ENCODE data around the gene TRMT44.

Gene TRMT44

DNA sequence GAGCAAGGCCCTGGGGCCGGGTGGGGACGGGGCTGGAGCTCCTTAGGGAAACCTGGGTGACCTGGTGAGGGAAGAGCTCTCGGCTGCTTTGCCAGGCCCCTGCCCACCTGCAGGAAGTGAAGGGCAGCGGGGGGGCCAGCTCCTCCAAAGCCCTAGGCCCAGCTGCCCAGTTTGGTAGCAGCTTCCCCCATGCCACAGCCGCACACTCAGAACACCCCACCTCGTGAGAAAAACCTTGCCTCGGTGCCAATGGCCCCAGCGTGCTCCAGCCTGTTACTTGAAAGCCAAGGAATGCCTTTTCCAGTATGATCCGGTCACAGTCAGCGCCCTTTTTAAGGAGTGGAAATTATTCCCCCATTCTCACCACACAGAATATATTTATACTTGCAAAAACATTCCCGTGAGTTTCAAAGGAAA is 38.4 kb upstream of the TRMT44 start:
- no peak for ATAC-seq
- TF ChIP-seq, protein P1, sequence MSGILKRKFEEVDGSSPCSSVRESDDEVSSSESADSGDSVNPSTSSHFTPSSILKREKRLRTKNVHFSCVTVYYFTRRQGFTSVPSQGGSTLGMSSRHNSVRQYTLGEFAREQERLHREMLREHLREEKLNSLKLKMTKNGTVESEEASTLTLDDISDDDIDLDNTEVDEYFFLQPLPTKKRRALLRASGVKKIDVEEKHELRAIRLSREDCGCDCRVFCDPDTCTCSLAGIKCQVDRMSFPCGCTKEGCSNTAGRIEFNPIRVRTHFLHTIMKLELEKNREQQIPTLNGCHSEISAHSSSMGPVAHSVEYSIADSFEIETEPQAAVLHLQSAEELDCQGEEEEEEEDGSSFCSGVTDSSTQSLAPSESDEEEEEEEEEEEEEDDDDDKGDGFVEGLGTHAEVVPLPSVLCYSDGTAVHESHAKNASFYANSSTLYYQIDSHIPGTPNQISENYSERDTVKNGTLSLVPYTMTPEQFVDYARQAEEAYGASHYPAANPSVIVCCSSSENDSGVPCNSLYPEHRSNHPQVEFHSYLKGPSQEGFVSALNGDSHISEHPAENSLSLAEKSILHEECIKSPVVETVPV (CRISPR knock-in tag; IDR thresholded peaks at IDR 0.05): no peak
- no peak for TF ChIP-seq BACH2 (CRISPR knock-in tag; IDR thresholded peaks at IDR 0.05; ENCODE audit: borderline replicate concordance)
- no peak for TF ChIP-seq CREB5 (CRISPR knock-in tag; IDR thresholded peaks at IDR 0.05; ENCODE audit: low read depth)
- TF ChIP-seq ZNF70 (CRISPR knock-in tag; IDR thresholded peaks at IDR 0.05): no peak
- TF ChIP-seq TOX (CRISPR knock-in tag; IDR thresholded peaks at IDR 0.05; ENCODE audit: borderline replicate concordance): no peak
- TF ChIP-seq CSDC2 (CRISPR knock-in tag; IDR thresholded peaks at IDR 0.05): no peak
- no peak for TF ChIP-seq SNAI2 (CRISPR knock-in tag; IDR thresholded peaks at IDR 0.05)
- no peak for TF ChIP-seq ESRRG (CRISPR knock-in tag; IDR thresholded peaks at IDR 0.05)
- TF ChIP-seq ZFP30 (CRISPR knock-in tag; IDR thresholded peaks at IDR 0.05): no peak
- no peak for TF ChIP-seq PPARA (CRISPR knock-in tag; IDR thresholded peaks at IDR 0.05; ENCODE audit: borderline replicate concordance)
- no peak for TF ChIP-seq ARNTL (CRISPR knock-in tag; IDR thresholded peaks at IDR 0.05; ENCODE audit: borderline replicate concordance, low read depth)
- TF ChIP-seq, protein P2, sequence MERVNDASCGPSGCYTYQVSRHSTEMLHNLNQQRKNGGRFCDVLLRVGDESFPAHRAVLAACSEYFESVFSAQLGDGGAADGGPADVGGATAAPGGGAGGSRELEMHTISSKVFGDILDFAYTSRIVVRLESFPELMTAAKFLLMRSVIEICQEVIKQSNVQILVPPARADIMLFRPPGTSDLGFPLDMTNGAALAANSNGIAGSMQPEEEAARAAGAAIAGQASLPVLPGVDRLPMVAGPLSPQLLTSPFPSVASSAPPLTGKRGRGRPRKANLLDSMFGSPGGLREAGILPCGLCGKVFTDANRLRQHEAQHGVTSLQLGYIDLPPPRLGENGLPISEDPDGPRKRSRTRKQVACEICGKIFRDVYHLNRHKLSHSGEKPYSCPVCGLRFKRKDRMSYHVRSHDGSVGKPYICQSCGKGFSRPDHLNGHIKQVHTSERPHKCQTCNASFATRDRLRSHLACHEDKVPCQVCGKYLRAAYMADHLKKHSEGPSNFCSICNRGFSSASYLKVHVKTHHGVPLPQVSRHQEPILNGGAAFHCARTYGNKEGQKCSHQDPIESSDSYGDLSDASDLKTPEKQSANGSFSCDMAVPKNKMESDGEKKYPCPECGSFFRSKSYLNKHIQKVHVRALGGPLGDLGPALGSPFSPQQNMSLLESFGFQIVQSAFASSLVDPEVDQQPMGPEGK (CRISPR knock-in tag; IDR thresholded peaks at IDR 0.05; ENCODE audit: borderline replicate concordance): no peak
- TF ChIP-seq OSR1 (CRISPR knock-in tag; IDR thresholded peaks at IDR 0.05): no peak
- no peak for TF ChIP-seq ZC3H10 (CRISPR knock-in tag; IDR thresholded peaks at IDR 0.05)
- no peak for TF ChIP-seq GLIS3 (CRISPR knock-in tag; IDR thresholded peaks at IDR 0.05)
- TF ChIP-seq POU6F1 (CRISPR knock-in tag; IDR thresholded peaks at IDR 0.05; ENCODE audit: borderline replicate concordance, low read depth): no peak
- TF ChIP-seq ZFP3 (CRISPR knock-in tag; IDR thresholded peaks at IDR 0.05): no peak
- TF ChIP-seq ZNF565 (CRISPR knock-in tag; conservative IDR thresholded peaks at IDR 0.05; ENCODE audit: low read depth): no peak

- TF ChIP-seq SNAI2 (CRISPR knock-in tag; IDR thresholded peaks at IDR 0.05): no peak
- no peak for TF ChIP-seq BACH2 (CRISPR knock-in tag; IDR thresholded peaks at IDR 0.05; ENCODE audit: borderline replicate concordance)
- TF ChIP-seq RARB (CRISPR knock-in tag; IDR thresholded peaks at IDR 0.05): no peak
- TF ChIP-seq ZNF565 (CRISPR knock-in tag; conservative IDR thresholded peaks at IDR 0.05; ENCODE audit: low read depth): no peak
- no peak for TF ChIP-seq ISL1 (CRISPR knock-in tag; IDR thresholded peaks at IDR 0.05)
- TF ChIP-seq, protein P3, sequence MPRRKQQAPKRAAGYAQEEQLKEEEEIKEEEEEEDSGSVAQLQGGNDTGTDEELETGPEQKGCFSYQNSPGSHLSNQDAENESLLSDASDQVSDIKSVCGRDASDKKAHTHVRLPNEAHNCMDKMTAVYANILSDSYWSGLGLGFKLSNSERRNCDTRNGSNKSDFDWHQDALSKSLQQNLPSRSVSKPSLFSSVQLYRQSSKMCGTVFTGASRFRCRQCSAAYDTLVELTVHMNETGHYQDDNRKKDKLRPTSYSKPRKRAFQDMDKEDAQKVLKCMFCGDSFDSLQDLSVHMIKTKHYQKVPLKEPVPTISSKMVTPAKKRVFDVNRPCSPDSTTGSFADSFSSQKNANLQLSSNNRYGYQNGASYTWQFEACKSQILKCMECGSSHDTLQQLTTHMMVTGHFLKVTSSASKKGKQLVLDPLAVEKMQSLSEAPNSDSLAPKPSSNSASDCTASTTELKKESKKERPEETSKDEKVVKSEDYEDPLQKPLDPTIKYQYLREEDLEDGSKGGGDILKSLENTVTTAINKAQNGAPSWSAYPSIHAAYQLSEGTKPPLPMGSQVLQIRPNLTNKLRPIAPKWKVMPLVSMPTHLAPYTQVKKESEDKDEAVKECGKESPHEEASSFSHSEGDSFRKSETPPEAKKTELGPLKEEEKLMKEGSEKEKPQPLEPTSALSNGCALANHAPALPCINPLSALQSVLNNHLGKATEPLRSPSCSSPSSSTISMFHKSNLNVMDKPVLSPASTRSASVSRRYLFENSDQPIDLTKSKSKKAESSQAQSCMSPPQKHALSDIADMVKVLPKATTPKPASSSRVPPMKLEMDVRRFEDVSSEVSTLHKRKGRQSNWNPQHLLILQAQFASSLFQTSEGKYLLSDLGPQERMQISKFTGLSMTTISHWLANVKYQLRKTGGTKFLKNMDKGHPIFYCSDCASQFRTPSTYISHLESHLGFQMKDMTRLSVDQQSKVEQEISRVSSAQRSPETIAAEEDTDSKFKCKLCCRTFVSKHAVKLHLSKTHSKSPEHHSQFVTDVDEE (CRISPR knock-in tag; IDR thresholded peaks at IDR 0.05): no peak
- TF ChIP-seq POU6F1 (CRISPR knock-in tag; IDR thresholded peaks at IDR 0.05; ENCODE audit: borderline replicate concordance, low read depth): no peak
- TF ChIP-seq PPARA (CRISPR knock-in tag; IDR thresholded peaks at IDR 0.05; ENCODE audit: borderline replicate concordance): no peak
- TF ChIP-seq ARNTL (CRISPR knock-in tag; IDR thresholded peaks at IDR 0.05; ENCODE audit: borderline replicate concordance, low read depth): no peak
- no peak for TF ChIP-seq ZC3H10 (CRISPR knock-in tag; IDR thresholded peaks at IDR 0.05)
- TF ChIP-seq CSDC2 (CRISPR knock-in tag; IDR thresholded peaks at IDR 0.05): no peak
- TF ChIP-seq ZNF70 (CRISPR knock-in tag; IDR thresholded peaks at IDR 0.05): no peak
- TF ChIP-seq TOX (CRISPR knock-in tag; IDR thresholded peaks at IDR 0.05; ENCODE audit: borderline replicate concordance): no peak
- no peak for TF ChIP-seq ZFP3 (CRISPR knock-in tag; IDR thresholded peaks at IDR 0.05)
- no peak for TF ChIP-seq GLIS3 (CRISPR knock-in tag; IDR thresholded peaks at IDR 0.05)
- TF ChIP-seq, protein P2 (CRISPR knock-in tag; IDR thresholded peaks at IDR 0.05; ENCODE audit: borderline replicate concordance): no peak
- no peak for TF ChIP-seq ZFP30 (CRISPR knock-in tag; IDR thresholded peaks at IDR 0.05)
- ATAC-seq: no peak
Observed at GRCh38 chr4:8402640-8403039, 37.9 kb upstream of the TRMT44 start.
